OCI-LY1 (cell line): Measurements from ENCODE around the gene MSX1.

Experiments
- CTCF ChIP-seq: fragments of 200-600 bp; sonication (generic), shearing (Covaris generic); IDR thresholded peaks from 2 replicates; pipeline ENCODE4 v1.5.1; 2017; ENCODE audit warnings: mild to moderate bottlenecking, antibody characterized with exemption, low read length, moderate library complexity, mixed read lengths
- EZH2 ChIP-seq: fragments of 200-600 bp; sonication (generic), shearing (Covaris generic); IDR thresholded peaks from 2 replicates; pipeline ENCODE4 v1.8.0; 2017; ENCODE audit warnings: borderline replicate concordance, mixed run types, mild to moderate bottlenecking, antibody characterized with exemption, low read length, moderate library complexity, mixed read lengths

DNA sequence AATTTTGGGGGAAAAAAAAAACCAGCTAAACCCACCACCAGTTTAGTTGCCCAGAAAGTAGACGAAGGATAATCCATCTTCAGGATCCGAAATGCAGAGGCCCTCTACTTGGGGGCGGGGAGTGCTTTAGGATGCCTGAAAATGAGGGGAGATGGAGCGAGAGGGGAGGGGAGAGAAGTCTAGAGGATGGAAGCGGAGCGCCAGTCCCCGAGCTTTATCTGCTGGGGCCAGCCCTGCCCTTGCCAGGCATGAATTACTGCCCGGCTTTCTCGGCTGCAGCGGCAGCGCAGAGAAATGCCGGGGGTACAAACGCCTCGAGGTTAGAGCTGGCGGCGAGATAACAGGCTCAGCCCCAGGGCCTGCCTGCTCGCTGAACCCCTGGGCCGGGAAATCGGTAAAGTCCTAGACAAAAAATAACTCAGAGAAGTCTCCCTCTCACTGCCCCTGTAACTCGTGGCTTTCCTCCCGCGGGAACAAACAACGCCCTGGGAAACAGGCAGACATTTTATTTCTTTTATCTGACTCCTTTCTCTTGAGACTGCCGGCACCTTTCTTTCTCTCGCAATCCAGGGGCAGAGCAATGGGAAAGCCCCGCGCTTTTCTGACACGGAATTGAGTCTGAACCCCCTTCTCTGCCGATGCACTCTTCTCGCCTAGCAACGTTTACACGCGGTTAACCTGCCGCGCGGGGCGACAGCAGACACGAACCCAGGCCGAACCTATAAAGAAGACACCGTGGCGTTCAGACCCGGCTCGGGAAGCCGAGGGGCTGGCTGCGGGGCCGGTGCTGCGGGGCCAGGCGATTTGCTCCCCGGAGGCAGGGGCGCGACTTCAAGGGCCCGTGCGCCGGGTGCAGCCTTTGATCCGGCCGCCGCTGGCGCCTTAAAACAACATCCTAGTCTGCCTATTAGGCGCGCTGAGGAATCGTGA, 3.1 kb upstream of the MSX1 start:
- TF ChIP-seq EZH2 (no peak), CTCF (no peak)
